Measurements from ENCODE around the gene PRKCZ.

The PRKCZ gene

GRCh38 chr1:2046953-2047748 is 3.1 kb upstream of the PRKCZ start:
- DNase-seq: no peak

GRCh38 chr1:2047749-2048729 is 2.2 kb upstream of the PRKCZ start:
- DNase-seq: no peak

GRCh38 chr1:2049225-2049717 is 940 bp upstream of the PRKCZ start:
- DNase-seq: no peak

GRCh38 chr1:2050461-2050792 is 216 bp downstream of the PRKCZ start:
- DNase-seq: no peak

GRCh38 chr1:2050793-2051682 is 827 bp downstream of the PRKCZ start:
- DNase-seq: no peak

- no peak for DNase-seq
Measured at GRCh38 chr1:2052054-2052679, 2.0 kb downstream of the PRKCZ start.

- no peak for DNase-seq
Measured at GRCh38 chr1:2052756-2053155, 2.5 kb downstream of the PRKCZ start.

GRCh38 chr1:2053217-2053616 is 3.0 kb downstream of the PRKCZ start:
- no peak for DNase-seq

GRCh38 chr1:2053784-2054376 is 3.7 kb downstream of the PRKCZ start:
- no peak for DNase-seq

- no peak for DNase-seq
Measured at GRCh38 chr1:2054560-2054959, 4.3 kb downstream of the PRKCZ start.

- DNase-seq: no peak
Measured at GRCh38 chr1:2055911-2056575, 5.8 kb downstream of the PRKCZ start.

- no peak for DNase-seq
Measured at GRCh38 chr1:2056955-2057590, 6.9 kb downstream of the PRKCZ start.

- no peak for DNase-seq
Measured at GRCh38 chr1:2059290-2059953, 9.2 kb downstream of the PRKCZ start.

- no peak for DNase-seq
Measured at GRCh38 chr1:2060072-2060471, 9.9 kb downstream of the PRKCZ start.

GRCh38 chr1:2060535-2060934 is 10.3 kb downstream of the PRKCZ start:
- DNase-seq: no peak

- no peak for DNase-seq
Measured at GRCh38 chr1:2061065-2061778, 11.0 kb downstream of the PRKCZ start.

- no peak for DNase-seq
Measured at GRCh38 chr1:2065699-2066098, 15.5 kb downstream of the PRKCZ start.

- DNase-seq: no peak
Measured at GRCh38 chr1:2067393-2067792, 17.2 kb downstream of the PRKCZ start.

- no peak for DNase-seq
Measured at GRCh38 chr1:2067981-2068380, 17.8 kb downstream of the PRKCZ start.

- no peak for DNase-seq
Measured at GRCh38 chr1:2068951-2069350, 18.7 kb downstream of the PRKCZ start.

Data from DMS 273 treated with DMSO at 0.1 percent for 48 hours (cell line).